ENCODE results near the gene TSPAN18. TPM values are rescaled to one million over a fixed set of nuclear protein-coding genes. Genes with fewer than 3 reads are reported as not detected.

The TSPAN18 gene
- total RNA-seq, 2 experiments from 2014 or later = 22.9 to 23.5 TPM

DNA sequence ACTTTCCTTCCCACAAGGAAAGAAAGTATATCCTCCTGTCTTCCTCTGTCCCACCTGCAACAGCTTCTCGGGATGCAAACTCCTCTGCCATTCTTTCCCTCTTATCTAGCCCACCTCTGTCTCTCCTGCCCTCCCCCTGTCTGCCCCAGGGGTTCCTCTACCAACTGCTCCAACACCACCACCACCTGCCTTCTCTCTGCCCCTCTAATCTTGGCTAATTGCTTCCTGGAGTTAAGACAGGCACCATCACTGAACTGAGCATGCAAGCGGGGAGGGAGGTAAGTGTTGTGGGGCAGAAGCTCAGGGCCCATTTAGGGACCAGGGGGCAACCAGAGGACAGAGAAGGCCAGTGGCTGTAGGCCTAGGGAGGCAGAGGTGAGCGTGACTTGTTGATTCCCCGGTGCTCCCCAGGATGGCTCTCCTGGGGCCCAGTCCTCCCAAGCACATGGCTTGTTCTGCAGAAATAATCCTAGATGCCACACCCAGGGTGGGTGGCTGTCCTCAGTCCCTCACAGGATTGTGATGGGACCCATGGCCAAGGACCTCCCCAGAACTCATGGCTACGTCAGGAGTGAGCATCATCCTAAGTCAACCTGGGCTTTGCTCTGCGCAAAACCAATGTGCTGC is 112.8 kb downstream of the TSPAN18 start:
- no peaks in the 10 kb centered on the region for H3K4me1 Mint-ChIP-seq
- POLR2A ChIA-PET = no interaction called here
- CTCF ChIA-PET = no interaction called here
- H3K4me3 Mint-ChIP-seq = no peak overlapping the region
- no peak for DNase-seq
- H3K36me3 Mint-ChIP-seq (ENCODE audit: low read depth) = no peaks in the 10 kb centered on the region
- no peak overlapping the region for H3K27ac Mint-ChIP-seq
- H3K9me3 Mint-ChIP-seq = peaks cover 20% of the 10 kb centered on the region
- H3K27me3 Mint-ChIP-seq = peaks cover 20% of the 10 kb centered on the region

DNA sequence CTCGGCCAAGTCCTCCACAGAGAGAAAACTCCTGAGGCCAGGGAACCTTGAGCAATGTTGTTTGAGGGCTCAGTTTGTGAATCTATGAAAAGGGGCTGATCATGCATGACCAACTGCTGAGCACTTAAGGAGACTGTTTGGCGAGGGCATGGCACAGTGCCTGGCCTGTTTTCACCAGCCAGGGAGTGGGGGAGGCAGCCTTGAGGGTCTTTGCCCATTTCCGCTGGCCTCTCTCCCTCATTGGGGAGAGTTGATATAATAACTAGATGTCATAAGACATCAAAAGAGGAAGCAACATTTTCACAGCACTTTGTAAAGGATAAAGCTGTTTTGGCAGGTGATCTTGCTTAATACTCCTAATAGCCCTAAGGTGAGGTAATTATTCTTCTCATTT is 113.3 kb downstream of the TSPAN18 start:
- POLR2A ChIA-PET = no interaction called here
- no peak for DNase-seq
- no peaks in the 10 kb centered on the region for H3K36me3 Mint-ChIP-seq (ENCODE audit: low read depth)

GRCh38 chr11:44840521-44841251 is 113.9 kb downstream of the TSPAN18 start:
- H3K27me3 Mint-ChIP-seq = peaks cover 20% of the 10 kb centered on the region
- ChIA-PET POLR2A (no interaction called here), CTCF (interaction anchor here (0.6 to 1.6 kb wide), 2 partner anchors 8 to 607 kb away, joined by 5 to 6 read pairs; no protein-coding TSS in a partner anchor)
- no peak for DNase-seq
- no peaks in the 10 kb centered on the region for H3K36me3 Mint-ChIP-seq (ENCODE audit: low read depth)
- H3K4me3 Mint-ChIP-seq = no peak overlapping the region
- H3K4me1 Mint-ChIP-seq = no peaks in the 10 kb centered on the region
- peaks cover 24% of the 10 kb centered on the region for H3K9me3 Mint-ChIP-seq
- H3K27ac Mint-ChIP-seq = no peak overlapping the region

More for the DNA sequence above, 113.3 kb downstream of the TSPAN18 start:
- CTCF ChIA-PET = interaction anchor here (1.6 kb wide), 1 partner anchor 9 kb away, joined by 5 read pairs; no protein-coding TSS in a partner anchor
- Mint-ChIP-seq H3K27ac (no peak overlapping the region), H3K27me3 (peaks cover 20% of the 10 kb centered on the region), H3K9me3 (peaks cover 22% of the 10 kb centered on the region), H3K4me1 (no peaks in the 10 kb centered on the region), H3K4me3 (no peak overlapping the region)

GRCh38 chr11:44842220-44842619 is 115.5 kb downstream of the TSPAN18 start:
- H3K27me3 Mint-ChIP-seq = peaks cover 14% of the 10 kb centered on the region
- no peak for DNase-seq
- H3K36me3 Mint-ChIP-seq (ENCODE audit: low read depth) = peaks cover 3% of the 10 kb centered on the region
- H3K4me1 Mint-ChIP-seq = no peaks in the 10 kb centered on the region
- peaks cover 29% of the 10 kb centered on the region for H3K9me3 Mint-ChIP-seq
- H3K27ac Mint-ChIP-seq = no peak overlapping the region
- ChIA-PET POLR2A (no interaction called here), CTCF (no interaction called here)
- H3K4me3 Mint-ChIP-seq = no peak overlapping the region

GRCh38 chr11:44846852-44847251 is 120.1 kb downstream of the TSPAN18 start:
- CTCF ChIA-PET = no interaction called here
- H3K36me3 Mint-ChIP-seq (ENCODE audit: low read depth) = peaks cover 3% of the 10 kb centered on the region
- no peak overlapping the region for H3K4me3 Mint-ChIP-seq
- H3K4me1 Mint-ChIP-seq = no peaks in the 10 kb centered on the region
- peaks cover 27% of the 10 kb centered on the region for H3K9me3 Mint-ChIP-seq
- no peak for DNase-seq
- POLR2A ChIA-PET = no interaction called here
- H3K27me3 Mint-ChIP-seq = peaks cover 8% of the 10 kb centered on the region
- H3K27ac Mint-ChIP-seq = no peak overlapping the region

GRCh38 chr11:44847316-44847715 is 120.6 kb downstream of the TSPAN18 start:
- peaks cover 8% of the 10 kb centered on the region for H3K27me3 Mint-ChIP-seq
- ChIA-PET CTCF (interaction anchor here (0.6 to 1.1 kb wide), 2 partner anchors 15 to 72 kb away, joined by 3 read pairs; no protein-coding TSS in a partner anchor), POLR2A (no interaction called here)
- no peak overlapping the region for H3K4me3 Mint-ChIP-seq
- no peak for DNase-seq
- H3K9me3 Mint-ChIP-seq = peaks cover 25% of the 10 kb centered on the region
- H3K36me3 Mint-ChIP-seq (ENCODE audit: low read depth) = peaks cover 3% of the 10 kb centered on the region
- H3K27ac Mint-ChIP-seq = no peak overlapping the region
- no peaks in the 10 kb centered on the region for H3K4me1 Mint-ChIP-seq

- peaks cover 15% of the 10 kb centered on the region for H3K9me3 Mint-ChIP-seq
- POLR2A ChIA-PET = no interaction called here
Measured at GRCh38 chr11:44848203-44848962, 121.6 kb downstream of the TSPAN18 start.

DNA sequence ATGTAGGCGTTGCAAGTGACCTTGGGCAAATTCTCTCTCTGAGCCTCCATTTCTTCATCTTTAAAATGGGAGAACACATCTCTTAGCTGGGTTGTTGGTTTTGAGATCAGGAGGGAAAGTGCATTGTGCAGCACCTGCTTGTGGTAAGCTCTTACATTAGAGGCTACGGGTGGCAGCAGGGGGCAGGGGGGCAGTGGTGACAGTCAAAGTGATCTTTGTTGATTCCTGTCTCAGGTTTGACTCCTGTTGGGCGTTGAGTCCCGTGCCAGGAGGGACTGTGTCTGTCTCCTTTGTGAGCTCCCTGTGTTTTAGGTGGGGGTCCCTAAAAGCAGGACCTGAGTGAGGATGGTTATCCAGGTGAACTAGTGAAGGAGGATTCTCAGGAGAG is 122.2 kb downstream of the TSPAN18 start:
- Mint-ChIP-seq H3K9me3 (peaks cover 13% of the 10 kb centered on the region), H3K36me3 (ENCODE audit: low read depth) (peaks cover 3% of the 10 kb centered on the region), H3K4me3 (no peak overlapping the region), H3K27ac (no peak overlapping the region), H3K4me1 (no peaks in the 10 kb centered on the region), H3K27me3 (peaks cover 12% of the 10 kb centered on the region)
- no peak for DNase-seq
- ChIA-PET POLR2A (no interaction called here), CTCF (interaction anchor here (1.0 to 1.5 kb wide), 2 partner anchors 8 to 9 kb away, joined by 3 to 5 read pairs; no protein-coding TSS in a partner anchor)

More at GRCh38 chr11:44848203-44848962, 121.6 kb downstream of the TSPAN18 start:
- Mint-ChIP-seq H3K36me3 (ENCODE audit: low read depth) (peaks cover 3% of the 10 kb centered on the region), H3K27me3 (peaks cover 12% of the 10 kb centered on the region), H3K4me1 (no peaks in the 10 kb centered on the region), H3K4me3 (no peak overlapping the region), H3K27ac (no peak overlapping the region)
- DNase-seq = no peak
- CTCF ChIA-PET = interaction anchor here (1.0 to 1.5 kb wide), 3 partner anchors 8 to 14 kb away, joined by 3 to 5 read pairs (median 3); no protein-coding TSS in a partner anchor

DNA sequence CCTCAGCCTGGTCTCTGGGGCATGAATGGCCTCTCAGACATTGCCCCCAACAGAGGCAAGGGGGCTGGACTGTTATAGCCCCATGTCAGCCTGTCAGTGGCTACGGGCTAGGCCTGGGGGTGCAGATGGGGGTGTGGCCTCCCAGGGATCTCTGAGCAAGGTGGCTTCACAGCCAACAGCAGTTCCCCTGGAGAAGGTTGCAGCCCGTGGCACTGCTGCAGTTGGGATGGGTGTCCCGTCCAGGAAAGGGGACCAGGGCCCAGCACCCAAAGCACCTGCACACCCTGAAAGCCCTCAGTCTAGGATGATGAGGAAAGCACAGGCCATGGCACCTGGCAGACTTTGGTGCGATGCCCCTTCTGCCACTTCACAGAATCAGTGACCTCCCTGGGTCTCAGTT is 122.7 kb downstream of the TSPAN18 start:
- POLR2A ChIA-PET = no interaction called here
- CTCF ChIA-PET = interaction anchor here (1.5 kb wide), 1 partner anchor 9 kb away, joined by 5 read pairs; no protein-coding TSS in a partner anchor
- no peak overlapping the region for H3K27ac Mint-ChIP-seq
- peaks cover 9% of the 10 kb centered on the region for H3K27me3 Mint-ChIP-seq
- peaks cover 10% of the 10 kb centered on the region for H3K9me3 Mint-ChIP-seq
- no peaks in the 10 kb centered on the region for H3K4me1 Mint-ChIP-seq
- H3K4me3 Mint-ChIP-seq = no peak overlapping the region
- no peak for DNase-seq
- H3K36me3 Mint-ChIP-seq (ENCODE audit: low read depth) = peaks cover 3% of the 10 kb centered on the region

DNA sequence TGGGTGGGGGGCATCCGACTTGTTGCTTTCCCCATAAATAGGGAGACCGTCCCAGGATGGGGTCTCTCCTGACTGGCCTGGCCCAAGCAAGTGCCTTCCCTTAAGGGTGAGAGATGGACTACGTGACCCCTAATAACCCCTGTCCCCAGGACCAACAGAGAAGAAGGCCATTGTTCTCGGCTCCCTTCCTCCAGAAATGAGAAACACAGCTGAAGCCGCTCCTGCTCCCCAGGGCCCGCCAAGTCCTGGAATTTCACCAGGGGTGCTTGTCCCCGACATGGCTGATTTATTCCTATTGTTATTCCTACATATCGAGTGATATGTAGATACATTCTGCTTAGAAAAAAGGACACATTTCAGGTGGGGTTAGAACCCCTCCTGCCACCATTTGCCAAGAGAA is 123.2 kb downstream of the TSPAN18 start:
- Mint-ChIP-seq H3K4me1 (no peaks in the 10 kb centered on the region), H3K27me3 (peaks cover 9% of the 10 kb centered on the region), H3K36me3 (ENCODE audit: low read depth) (peaks cover 3% of the 10 kb centered on the region), H3K27ac (no peak overlapping the region), H3K9me3 (peaks cover 7% of the 10 kb centered on the region), H3K4me3 (no peak overlapping the region)
- ChIA-PET POLR2A (no interaction called here), CTCF (no interaction called here)
- no peak for DNase-seq

DNA sequence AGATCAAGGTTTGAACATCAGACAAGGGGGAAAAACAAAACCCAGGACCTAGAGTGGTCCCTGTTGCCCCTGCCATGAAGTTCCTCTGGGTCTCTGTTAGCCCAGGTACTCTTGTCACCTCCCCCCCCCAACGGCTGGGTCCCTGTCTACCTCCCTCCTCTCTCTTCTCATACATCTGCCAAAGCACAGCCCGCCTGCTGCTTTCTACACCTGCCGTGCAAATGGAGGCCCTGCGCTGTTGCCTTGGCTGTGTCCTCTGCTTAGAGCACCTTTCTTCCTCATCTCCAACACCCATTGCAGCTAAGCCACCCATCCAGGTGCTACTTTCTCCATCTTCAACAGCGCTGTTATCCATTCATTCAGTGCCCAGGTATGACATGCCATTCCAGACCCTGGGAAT is 124.7 kb downstream of the TSPAN18 start:
- no peak overlapping the region for H3K27ac Mint-ChIP-seq
- no peak overlapping the region for H3K4me3 Mint-ChIP-seq
- H3K4me1 Mint-ChIP-seq = peaks cover 6% of the 10 kb centered on the region
- peaks cover 3% of the 10 kb centered on the region for H3K36me3 Mint-ChIP-seq (ENCODE audit: low read depth)
- peaks cover 5% of the 10 kb centered on the region for H3K9me3 Mint-ChIP-seq
- POLR2A ChIA-PET = no interaction called here
- DNase-seq = no peak
- CTCF ChIA-PET = no interaction called here
- peaks cover 15% of the 10 kb centered on the region for H3K27me3 Mint-ChIP-seq

- peaks cover 6% of the 10 kb centered on the region for H3K4me1 Mint-ChIP-seq
- peaks cover 18% of the 10 kb centered on the region for H3K27me3 Mint-ChIP-seq
- H3K4me3 Mint-ChIP-seq = no peak overlapping the region
- H3K27ac Mint-ChIP-seq = no peak overlapping the region
- ChIA-PET CTCF (no interaction called here), POLR2A (no interaction called here)
- no peaks in the 10 kb centered on the region for H3K36me3 Mint-ChIP-seq (ENCODE audit: low read depth)
- H3K9me3 Mint-ChIP-seq = no peaks in the 10 kb centered on the region
- no peak for DNase-seq
Measured at GRCh38 chr11:44852159-44852747, 125.5 kb downstream of the TSPAN18 start.

DNA sequence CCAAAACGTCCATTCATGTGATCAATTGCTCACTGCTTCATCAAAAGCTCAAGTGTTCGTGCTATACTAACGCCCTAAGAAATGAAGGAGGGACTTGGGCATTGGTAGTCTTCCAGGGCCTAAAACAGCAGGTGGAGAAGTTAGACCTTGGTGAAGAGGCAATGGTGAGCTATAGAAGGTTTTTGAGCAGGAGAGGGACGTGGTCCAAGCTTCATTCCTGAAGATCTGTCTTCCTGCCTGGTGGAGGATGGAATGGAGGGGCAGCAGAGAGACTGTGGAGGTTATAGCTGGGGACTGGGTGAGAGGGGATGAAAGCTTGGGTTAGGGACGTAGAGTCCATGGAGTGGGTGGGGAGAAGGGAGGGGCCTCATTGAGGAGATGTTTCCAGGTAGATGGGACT is 126.2 kb downstream of the TSPAN18 start:
- POLR2A ChIA-PET = no interaction called here
- Mint-ChIP-seq H3K9me3 (no peaks in the 10 kb centered on the region), H3K4me3 (no peak overlapping the region), H3K27me3 (peaks cover 21% of the 10 kb centered on the region), H3K4me1 (peaks cover 6% of the 10 kb centered on the region), H3K36me3 (ENCODE audit: low read depth) (no peaks in the 10 kb centered on the region), H3K27ac (no peak overlapping the region)
- CTCF ChIA-PET = no interaction called here
- DNase-seq = no peak
